GM18498 (cell line): ENCODE results near the gene SLC44A1.

Source experiments
- ATAC-seq: cut with Tn5 transposase; IDR thresholded peaks from one replicate; pipeline ENCODE4 v1.9.1; 2021; ENCODE audit warnings: mild to moderate bottlenecking, moderate library complexity; ENCODE audit not compliant: unreplicated experiment

The SLC44A1 gene

DNA sequence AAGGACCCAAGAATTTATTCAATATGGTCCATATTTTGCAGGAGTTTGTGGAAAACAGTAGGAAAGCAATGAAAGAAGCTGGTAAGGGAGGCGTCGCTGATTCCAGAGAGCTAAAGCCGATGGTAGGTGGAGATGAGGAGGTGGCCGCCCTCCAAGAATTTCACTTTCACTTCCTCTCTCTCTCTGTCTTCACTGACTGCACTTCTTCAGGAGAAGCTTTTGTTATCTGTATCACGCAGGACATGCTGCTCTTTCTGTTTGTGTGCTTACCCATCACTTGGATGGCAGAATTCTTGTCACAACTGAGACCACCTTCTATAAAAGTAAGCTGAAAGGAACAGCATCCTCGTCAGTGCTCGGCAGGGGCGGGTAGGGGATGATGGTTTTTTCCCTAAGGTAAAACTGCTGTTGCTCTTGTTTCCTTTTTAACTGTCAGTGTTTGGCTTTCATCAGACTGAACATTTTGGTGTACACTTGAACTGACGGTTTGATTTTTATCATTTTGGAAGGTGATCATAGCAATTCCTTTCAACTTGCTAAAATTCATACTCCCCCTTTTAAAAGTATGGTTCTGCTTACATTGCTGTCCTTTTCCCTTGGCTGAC, 141.0 kb downstream of the SLC44A1 start:
- ATAC-seq = peak; percentile 100

DNA sequence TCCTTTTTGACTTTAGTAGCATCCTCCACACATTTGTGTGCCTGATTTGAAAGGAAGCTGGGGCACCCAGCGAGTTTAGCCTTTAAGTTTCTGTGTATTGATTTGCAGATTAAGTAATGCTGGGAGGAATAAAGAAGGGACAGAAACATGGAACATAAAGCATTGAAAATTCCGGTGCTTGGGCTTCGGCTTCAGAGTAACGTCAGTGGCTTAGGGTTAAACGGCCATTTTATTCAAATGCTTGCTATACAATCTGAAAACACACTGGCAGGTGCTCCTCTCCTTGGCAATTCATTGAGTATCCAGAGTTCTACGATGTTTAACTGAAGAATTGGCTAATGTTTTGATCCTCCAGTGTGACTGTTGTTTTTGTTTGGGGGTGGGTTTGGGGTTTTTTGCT, 145.3 kb downstream of the SLC44A1 start:
- no peak for ATAC-seq

DNA sequence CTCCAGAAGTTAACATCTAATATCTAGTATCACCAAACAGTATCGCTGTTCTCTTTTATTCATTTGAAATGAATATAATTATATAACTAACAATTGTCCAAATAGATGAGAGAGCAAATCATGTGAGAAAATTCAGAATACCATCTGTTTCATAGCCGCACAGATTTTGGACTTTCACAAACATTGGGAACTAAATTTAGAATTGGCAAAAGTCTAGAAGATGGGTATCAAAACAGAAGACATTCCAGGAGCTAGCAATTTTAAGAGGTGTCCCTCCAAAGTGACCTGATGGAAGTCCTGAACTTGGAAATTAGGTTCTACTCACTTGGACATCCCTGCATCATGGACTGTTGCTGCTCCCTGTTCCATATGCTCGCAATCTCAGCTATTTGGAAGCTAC, 146.4 kb downstream of the SLC44A1 start:
- no peak for ATAC-seq

DNA sequence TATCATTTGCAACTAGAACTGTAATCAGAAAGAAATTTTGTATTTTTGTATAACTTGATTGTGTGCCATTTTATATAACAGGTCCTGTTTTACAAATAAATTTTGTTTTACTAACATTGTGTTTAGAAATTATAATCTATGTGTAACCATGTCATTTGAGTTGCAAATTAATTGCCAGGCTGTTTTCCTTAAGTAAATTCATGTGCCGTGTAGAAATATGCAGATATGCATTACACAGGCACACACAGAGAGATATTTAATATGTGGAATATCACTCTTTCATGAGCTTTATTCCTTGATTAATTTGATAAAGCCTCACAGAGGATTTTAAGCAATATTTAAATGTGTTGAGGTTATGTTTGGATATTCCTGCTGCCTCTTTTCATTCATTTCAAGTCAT, 146.8 kb downstream of the SLC44A1 start:
- no peak for ATAC-seq

DNA sequence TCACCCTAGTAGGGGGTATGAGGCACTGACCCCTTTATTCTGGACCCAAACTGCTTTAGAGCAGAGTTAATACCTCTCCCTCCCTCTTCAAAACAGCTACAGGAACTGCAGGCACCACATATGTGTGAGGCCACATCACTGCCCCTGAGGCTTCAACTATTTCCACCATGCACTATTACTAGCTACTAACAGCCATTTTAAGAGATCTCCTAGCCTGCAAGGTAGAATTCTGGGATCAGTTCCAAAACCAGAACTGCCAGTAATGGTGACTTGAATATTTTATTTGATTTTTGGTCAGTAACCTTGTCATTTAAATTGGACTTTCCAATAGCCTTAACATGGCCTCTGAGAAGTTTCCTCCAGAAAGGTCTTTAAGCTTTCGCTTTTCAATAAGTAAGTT, 148.1 kb downstream of the SLC44A1 start:
- ATAC-seq = no peak

DNA sequence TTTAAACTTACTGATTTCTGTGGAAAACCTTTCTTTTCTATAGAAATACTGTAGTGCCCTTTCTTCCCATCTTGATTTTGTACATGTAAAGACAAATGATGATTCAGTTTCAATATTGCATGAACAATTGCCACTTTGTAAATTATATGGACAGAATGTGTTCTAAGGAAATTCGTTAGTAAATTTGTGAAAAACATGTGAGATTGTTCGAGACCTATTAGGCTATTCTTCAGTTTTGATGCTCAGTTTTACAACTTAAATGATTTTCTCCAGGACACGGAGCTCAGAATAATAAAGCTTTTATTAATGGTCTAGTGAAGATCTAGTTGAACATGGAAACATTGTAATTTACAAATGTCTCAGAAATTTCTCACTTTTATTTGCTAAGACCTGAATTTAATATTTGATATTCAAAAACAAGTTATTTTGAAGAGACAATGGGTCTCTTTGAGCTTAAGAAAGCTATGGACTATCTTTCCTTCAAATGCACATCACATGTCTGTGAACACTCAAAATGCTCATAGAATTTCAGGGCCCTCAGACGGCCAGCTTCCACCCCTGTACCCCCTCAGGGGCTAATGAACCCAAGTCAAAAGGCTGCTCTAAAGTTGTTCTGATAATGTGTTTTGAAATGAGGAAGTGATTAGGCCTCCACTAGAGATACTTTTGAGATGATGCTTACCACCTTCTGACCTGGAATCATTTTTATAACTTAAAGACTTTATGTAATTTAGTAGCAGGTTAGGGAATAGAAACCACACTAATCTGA, 149.3 kb downstream of the SLC44A1 start:
- no peak for ATAC-seq

DNA sequence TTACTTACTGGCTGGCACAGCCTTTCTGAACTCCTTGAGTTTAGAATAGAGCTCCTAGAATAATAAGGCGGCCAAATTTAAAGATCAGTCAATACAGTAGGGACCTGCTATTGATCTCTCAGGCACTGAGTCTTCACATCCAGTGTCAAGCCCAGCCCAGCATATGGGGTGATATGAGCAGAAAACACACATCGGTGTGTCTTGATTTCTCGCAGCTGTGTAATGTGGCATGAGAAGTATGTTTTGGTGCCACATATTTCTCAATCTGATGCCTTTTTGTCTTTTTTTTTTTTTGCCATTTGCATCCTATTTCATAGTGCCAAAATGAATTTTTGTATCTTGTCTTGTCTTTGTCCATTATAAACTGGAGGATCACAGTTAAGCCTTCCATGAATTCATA, 152.0 kb downstream of the SLC44A1 start:
- no peak for ATAC-seq

DNA sequence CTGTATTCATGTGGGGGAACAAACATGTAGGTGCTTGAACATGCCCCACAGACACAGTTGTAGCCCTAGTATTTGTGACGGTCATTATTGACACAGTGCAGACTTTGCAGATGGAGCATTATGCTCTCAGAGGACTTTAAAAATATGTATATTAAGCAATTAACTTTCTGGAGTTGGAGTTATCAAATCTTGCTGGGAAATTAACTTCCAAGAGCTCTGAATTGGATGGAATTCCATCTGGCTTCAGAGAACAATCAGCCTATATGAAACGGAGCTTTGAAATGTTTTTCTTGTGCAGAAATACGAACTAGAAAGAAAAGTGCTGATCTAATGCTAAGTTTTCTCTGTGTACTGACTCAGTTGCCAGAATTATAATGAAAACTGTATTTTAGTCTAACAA, 152.4 kb downstream of the SLC44A1 start:
- no peak for ATAC-seq

DNA sequence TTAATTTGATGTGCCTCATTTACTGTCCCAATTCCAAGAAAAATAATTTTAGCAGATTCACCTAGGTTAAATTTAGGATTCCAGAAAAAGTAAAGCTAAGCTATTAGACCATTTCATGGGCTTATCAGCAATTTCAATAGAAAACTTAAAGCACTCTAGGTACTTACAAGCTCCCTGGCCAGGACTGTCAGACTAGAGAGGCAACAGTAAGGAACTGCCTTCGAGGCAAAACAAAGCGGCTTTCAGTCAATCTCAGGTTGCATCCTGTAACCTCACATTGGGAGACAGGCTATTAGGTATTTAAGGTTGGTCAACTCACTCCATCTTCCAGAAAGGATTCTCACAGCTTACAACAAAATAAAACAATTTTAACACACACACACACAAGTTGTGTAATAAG, 154.7 kb downstream of the SLC44A1 start:
- no peak for ATAC-seq

DNA sequence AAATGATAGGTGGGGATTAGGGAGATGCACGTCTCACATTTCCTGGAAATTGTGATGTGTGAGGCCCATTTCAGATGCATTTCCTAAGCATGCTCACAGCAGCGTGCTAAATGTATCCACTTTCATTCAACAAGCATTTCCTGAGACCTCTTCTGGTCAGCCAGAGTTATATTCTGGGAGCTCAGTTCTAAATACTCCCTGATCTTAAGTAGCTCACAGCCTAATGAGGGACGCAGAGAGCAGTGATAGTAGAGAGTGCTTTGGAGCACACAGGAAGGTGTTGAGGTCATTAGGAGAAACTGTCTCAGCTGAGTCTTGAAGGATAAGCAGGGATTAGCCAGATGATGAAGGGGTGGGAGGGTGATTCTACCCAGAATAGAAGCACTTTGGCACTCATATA, 157.2 kb downstream of the SLC44A1 start:
- ATAC-seq = no peak

DNA sequence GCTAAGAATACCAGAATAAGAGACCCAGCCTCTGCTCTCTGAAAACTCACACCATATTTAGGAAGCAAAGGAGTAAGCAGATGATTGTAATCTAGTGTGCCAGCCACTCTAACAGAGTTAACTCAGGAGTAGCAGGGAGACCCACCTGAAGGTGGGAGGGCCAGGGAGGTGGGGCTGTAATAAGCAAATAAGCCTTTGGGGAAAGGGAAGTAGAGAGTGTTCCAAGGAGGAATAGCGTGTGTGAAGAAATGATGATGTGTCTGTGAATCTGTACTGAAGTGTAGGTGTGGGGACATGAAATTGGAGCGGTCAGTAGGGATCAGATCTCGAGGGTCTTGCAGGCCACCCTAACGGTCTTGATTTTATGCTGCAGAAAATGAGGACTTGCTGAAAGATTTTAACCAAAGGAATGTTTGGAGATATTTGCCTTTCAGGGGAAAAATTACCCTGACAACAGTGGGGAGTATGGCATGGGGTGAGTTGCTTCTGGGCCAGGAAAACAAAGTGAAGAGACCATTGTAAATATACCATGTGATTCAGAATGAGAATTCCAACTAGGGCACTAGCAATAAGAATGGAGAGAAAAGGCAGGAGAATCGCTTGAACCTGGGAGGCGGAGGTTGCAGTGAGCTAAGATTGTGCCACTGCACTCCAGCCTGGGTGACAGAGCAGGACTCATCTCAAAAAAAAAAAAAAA, 159.2 kb downstream of the SLC44A1 start:
- ATAC-seq = no peak

DNA sequence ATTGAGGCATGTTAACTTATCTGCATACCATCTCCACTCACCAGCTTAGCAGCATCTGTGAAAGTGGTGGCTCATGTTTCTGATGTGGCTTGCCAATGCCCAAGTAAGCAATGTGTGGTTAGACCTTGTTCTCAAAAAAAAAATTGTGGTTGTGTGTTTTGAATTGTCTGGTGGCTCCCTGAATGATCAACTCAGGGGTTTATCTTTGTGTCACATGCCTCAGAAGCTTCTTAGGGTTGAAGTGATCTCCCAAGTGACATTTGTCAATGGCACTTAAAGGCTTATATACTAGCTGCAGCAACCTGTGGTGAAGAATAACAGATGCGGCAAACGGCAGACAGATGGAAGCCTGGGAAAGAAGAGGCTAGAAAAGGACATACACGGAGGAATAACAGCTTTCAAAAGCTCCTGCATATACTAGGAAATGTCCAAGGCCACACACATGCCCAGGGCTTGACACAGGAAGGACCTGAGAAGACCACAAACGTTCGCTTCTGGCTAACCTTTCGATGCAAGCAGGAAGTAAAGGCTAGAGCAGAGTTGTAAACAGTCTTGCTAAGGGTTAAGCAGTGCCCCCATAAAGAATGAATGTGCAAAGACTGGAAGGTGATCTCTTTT, 161.2 kb downstream of the SLC44A1 start:
- peak; percentile 93 for ATAC-seq

DNA sequence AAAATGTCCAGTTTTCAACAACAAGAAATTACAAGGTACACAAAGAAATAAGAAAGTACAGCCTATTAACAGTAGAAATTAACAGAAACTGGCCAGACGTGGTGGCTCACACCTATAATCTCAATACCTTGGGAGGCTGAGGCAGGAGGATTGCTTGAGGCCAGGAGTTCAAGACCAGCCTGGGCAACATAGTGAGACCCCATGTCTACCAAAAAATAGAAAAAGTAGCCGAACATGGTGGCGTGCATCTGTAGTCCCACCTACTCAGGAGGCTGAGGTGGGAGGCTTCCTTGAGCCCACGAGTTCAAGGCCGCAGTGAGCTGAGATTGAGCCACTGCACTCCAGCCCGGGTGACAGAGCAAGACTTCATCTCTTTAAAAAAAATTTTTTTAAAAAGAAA, 161.9 kb downstream of the SLC44A1 start:
- no peak for ATAC-seq

DNA sequence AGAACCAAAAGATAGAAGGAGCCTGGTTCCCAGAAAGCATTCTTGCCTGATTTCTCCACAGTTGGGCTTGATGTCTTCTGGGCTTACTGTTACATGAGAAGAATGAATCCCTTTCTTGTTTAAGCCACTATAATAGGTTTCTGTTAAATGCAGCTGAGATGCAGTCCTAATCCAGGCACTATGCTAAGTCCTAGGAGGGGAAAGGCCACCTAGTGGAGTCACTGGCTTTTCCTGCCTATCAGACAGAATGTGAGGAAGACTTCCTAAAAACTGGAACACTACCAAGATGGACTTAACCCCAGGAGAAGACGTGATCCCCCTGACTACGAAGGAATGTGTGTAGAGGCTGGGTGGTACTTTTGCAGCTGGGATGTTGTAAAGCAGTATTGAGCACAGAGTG, 169.1 kb downstream of the SLC44A1 start:
- no peak for ATAC-seq

DNA sequence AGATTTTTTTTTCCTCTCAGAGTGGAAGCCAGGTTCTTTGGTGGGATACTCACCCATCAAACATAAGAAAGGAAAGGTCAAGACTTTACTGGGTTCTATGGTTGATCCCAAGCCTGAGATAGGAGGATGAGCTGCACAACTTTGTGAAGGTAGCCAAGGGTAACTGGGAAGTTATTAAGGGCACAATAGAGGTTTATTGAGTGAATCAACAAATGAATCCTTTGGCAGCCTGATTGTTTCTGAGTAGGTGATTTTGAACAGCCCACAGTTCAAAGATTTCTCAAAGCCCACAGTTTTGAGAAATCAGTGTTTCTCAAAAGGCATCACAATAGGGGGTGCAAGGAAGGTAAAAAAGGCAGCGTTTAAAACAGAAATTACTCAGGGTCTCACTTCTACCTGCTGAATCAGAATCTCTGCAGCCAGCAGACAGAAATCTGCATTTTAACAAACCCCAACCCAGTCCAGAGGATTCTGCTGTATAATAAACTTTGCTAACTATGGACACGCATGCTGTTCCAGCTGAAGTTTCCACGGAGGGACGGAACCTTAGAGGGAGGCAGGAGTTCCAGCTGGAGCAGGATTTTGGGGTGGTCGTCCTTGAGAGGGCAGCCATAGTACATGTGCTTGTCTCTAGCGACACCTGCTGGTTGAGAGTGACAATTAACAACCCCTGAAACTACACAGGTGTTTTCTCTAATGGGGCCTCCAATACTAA, 170.7 kb downstream of the SLC44A1 start:
- ATAC-seq = peak; percentile 64

DNA sequence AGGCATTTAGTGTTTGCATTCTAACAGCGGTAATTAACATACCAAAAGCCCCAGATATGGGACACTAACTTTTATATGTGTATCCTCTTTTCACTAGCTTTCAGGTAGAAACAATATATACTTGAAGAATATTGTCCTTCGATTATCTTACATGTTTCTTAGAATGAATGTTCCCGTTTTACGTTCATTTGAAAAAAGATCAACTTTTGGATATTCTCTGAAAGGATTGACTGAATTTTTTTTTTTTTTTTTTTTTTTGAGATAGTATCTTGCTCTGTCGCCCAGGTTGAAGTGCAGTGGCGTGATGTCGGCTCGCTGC, 171.2 kb downstream of the SLC44A1 start:
- no peak for ATAC-seq

DNA sequence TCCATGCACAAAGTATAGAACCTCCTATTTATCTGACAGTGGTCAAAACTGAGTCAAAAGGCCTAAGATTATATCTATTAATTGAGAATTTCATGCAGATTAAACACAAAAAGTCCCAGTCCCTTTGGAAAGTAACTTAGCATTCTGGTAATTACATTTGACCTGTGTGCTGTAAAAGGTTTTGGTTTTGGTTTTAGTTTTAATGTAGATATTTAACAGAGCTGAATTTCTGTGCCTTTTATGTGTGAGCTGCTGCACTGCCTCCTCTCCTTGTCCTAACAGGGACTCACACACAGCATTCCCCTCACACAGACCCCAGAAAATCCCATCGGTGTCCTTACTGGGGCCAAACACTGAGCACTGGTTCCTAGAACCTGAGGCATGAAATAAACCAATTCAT, 172.4 kb downstream of the SLC44A1 start:
- ATAC-seq = peak; percentile 81

DNA sequence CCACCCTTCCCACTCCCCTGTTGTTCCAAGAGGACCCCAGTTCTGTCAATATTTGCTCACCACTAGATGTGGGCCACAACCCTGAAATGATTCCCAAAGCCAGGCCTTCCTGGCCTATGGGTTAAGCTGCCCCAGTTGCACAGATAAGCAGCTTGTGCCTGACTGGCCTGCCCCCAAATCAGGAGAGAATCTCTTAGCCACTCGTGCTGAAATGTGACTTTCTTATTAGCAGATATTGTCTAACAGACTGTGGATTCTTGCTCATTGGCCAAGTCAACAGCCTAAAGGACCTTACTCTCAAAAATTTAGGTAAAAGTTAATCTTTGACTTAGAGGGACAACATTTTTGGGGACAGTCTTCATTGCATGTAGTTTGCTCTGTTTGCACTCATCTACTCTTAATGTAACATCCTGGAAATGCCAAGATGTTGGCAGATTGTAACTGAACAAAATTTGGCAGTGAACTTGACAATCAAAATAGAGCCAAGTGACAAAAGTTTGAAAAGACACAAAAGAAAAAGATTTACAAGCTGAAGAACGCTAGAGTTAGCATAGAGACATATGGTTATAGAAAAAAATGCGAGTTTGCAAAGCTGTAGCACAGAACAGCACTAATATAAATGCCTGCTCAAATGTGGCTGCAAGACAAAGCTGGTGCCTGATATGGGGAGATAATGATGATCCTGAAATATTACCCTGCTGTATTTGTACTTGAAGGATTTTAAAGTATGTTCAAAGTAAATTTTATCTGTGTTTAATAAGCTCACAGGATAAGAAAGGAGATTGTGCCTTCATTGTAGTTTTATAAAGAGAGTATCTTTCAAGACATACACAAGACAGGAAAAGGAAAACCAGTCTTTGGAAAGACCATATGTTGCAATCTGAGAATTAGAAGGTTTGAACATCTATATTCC, 174.4 kb downstream of the SLC44A1 start:
- no peak for ATAC-seq

DNA sequence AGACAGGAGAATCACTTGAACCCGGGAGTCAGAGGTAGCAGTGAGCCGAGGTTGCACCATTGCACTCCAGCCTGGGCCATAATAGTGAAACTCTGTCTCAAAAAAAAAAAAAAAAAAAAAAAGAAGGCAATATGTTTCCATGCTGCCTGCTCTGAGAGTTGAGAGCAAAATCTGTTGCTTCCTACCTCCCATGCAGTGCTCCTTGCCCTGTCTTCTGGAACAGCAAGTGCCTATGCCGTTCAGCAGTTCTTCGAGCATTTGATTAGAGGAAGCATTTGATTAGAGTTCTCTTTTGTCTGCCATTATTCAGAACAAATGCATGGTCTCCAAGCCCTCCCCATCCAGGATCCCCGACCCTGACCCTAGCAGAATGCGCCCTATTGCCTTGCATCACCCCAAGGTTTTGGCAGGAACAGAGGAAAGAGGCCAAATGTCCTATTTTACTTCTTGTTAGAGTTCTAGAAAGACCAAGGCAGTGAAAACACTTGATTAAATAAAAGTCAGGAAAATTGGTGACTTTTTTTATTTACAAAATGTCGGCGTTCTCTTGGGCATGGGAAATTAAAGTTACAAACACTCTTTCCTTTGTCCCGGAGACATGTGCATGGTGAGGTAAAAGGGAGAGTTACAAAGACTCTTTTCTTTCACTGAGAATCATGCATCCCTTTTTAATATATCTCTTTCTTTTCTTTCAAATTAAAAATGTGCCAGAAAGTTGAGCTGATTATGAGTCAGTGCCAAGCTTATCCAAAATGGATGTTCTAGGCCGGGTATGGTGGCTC, 175.6 kb downstream of the SLC44A1 start:
- no peak for ATAC-seq
